K562 (cell line): ENCODE measurements around the gene NR0B2. TPM values are rescaled to one million over a fixed set of nuclear protein-coding genes. Genes with fewer than 3 reads are reported as not detected.

Source experiments
- ATAC-seq: fragments of 200-7000 bp; cut with Tn5 transposase; 3 replicates; pipeline ENCODE4 v1.9.1; 2020; ENCODE audit warnings: moderate library complexity
- BruUV-seq: library from RNA; stranded (reverse); fragments of 400-500 nt; replicated peaks from 2 replicates; lab custom pipeline; 2021; lab: Mats Ljungman, UMichigan
- CTCF ChIA-PET: fragments of 300-600 bp; formaldehyde crosslinking; extraction: SDS; loops from one replicate; lab custom pipeline; 2021; ENCODE audit warnings: low intra/inter-chr PET ratio; lab: Yijun Ruan, JAX
- POLR2A ChIA-PET: fragments of 300-600, 350-650 bp; sonication (Branson Sonifier 250); formaldehyde crosslinking; extraction: SDS; loops from one replicate; lab custom pipeline; 2021; ENCODE audit warnings: antibody characterized with exemption, inconsistent platforms; lab: Yijun Ruan, JAX
- DNase-seq, 4 experiments: peaks; one replicate each; pipeline versions ENCODE4 v3.0.0 to v3.0.0-alpha.2; 2011 to 2018; ENCODE audit warnings: low spot score in 3 of 4, mixed read lengths in 3 of 4; ENCODE audit errors: extremely low read depth in 1 of 4
- FAIRE-seq: peaks from 2 replicates; lab custom pipeline; 2011; peaks lifted over from hg19 to GRCh38; lab: Jason Lieb, UNC
- H2AFZ ChIP-seq: 2 replicates; pipeline ENCODE4 v1.6.0; 2011; ENCODE audit warnings: low read depth, low read length, control low read depth, inconsistent platforms
- H3K27ac ChIP-seq: fragments of 200-600 bp; 3 replicates; pipeline ENCODE4 v1.8.0; 2011; ENCODE audit warnings: low read depth, mild to moderate bottlenecking, control low read depth, inconsistent platforms, low read length, moderate library complexity, mixed read lengths; ENCODE audit errors: extremely low read depth
- H3K27me3 ChIP-seq, 2 experiments: fragments of 300-600 bp in 1 of 2; 2 replicates in 1 of 2; 3 replicates in 1 of 2; pipeline versions ENCODE4 v1.6.0 to v1.8.0; 2011; ENCODE audit warnings: inconsistent platforms in 2 of 2, low read length in 2 of 2, mild to moderate bottlenecking in 1 of 2, mixed read lengths in 1 of 2, moderate library complexity in 1 of 2; ENCODE audit not compliant: control insufficient read depth in 2 of 2, insufficient read depth in 2 of 2
- H3K36me3 ChIP-seq: fragments of 300-600 bp; 3 replicates; pipeline ENCODE4 v1.8.0; 2011; ENCODE audit warnings: mild to moderate bottlenecking, low read length, inconsistent platforms; ENCODE audit not compliant: control insufficient read depth, insufficient read depth
- H3K4me1 ChIP-seq, 2 experiments: fragments of 200-600 bp in 1 of 2; replicated peaks in 1 of 2; 2 replicates in 1 of 2; 3 replicates in 1 of 2; pipeline versions ENCODE4 v1.5.1 to v1.8.0; 2011; ENCODE audit warnings: inconsistent platforms in 2 of 2, low read length in 2 of 2, mild to moderate bottlenecking in 1 of 2, mixed read lengths in 1 of 2, moderate library complexity in 1 of 2; ENCODE audit not compliant: control insufficient read depth in 2 of 2, insufficient read depth in 2 of 2
- H3K4me2 ChIP-seq: 2 replicates; pipeline ENCODE4 v1.6.1; 2011; ENCODE audit warnings: low read length, control low read depth, inconsistent platforms, mixed read lengths; ENCODE audit not compliant: insufficient read depth
- H3K4me3 ChIP-seq: fragments of 200-600 bp; sonication (generic), shearing (Covaris generic); 2 replicates; pipeline ENCODE4 v1.5.1; 2016; ENCODE audit warnings: control low read depth, inconsistent platforms
- H3K79me2 ChIP-seq: fragments of 200-600 bp; 3 replicates; pipeline ENCODE4 v1.8.0; 2011; ENCODE audit warnings: low read length, inconsistent platforms; ENCODE audit not compliant: control insufficient read depth, insufficient read depth
- H3K9ac ChIP-seq, 2 experiments: 2 replicates each; pipeline versions ENCODE4 v1.6.0 to v1.6.1; 2011; ENCODE audit warnings: low read depth in 2 of 2, low read length in 2 of 2, control low read depth in 1 of 2, inconsistent platforms in 1 of 2, mild to moderate bottlenecking in 1 of 2, mixed read lengths in 1 of 2; ENCODE audit not compliant: insufficient read depth in 1 of 2
- H3K9me1 ChIP-seq: one replicate; pipeline ENCODE4 v1.6.0; 2011; ENCODE audit warnings: inconsistent platforms, mild to moderate bottlenecking, low read length, moderate library complexity; ENCODE audit not compliant: control insufficient read depth, insufficient read depth
- H3K9me3 ChIP-seq: replicated peaks from 2 replicates; pipeline ENCODE4 v1.5.1; 2011; ENCODE audit warnings: low read depth, low read length, inconsistent platforms; ENCODE audit not compliant: control insufficient read depth, insufficient read depth
- H4K20me1 ChIP-seq: replicated peaks from 2 replicates; pipeline ENCODE4 v1.6.1; 2011; ENCODE audit warnings: low read length, inconsistent platforms, mixed read lengths; ENCODE audit not compliant: control insufficient read depth, insufficient read depth
- BMI1 ChIP-seq: fragments of 150-350 bp; IDR thresholded peaks from 2 replicates; pipeline ENCODE4 v1.6.1; 2014; ENCODE audit warnings: low read length
- HDGF ChIP-seq: fragments of 450-650 bp; IDR thresholded peaks from 2 replicates; pipeline ENCODE4 v1.6.1; 2016
- MEIS2 ChIP-seq: fragments of 450-650 bp; IDR thresholded peaks from 2 replicates; pipeline ENCODE4 v1.6.1; 2014; ENCODE audit warnings: mild to moderate bottlenecking; ENCODE audit not compliant: partially characterized antibody
- PCBP2 ChIP-seq: fragments of 200-400 bp; formaldehyde crosslinking; IDR thresholded peaks from 2 replicates; pipeline ENCODE4 v1.6.1; 2018; ENCODE audit warnings: low read length, low read depth, mild to moderate bottlenecking, moderate library complexity; ENCODE audit not compliant: poor library complexity, severe bottlenecking
- POLR2A ChIP-seq: fragments of 450-650 bp; conservative IDR thresholded peaks from 2 replicates; pipeline ENCODE4 v1.6.1; 2016
- SP1 ChIP-seq: sonication (generic); formaldehyde crosslinking; IDR thresholded peaks from 2 replicates; pipeline ENCODE4 v1.8.1; 2022; ENCODE audit warnings: mild to moderate bottlenecking, missing genetic modification reagents
- XRCC5 ChIP-seq: fragments of 200-400 bp; formaldehyde crosslinking; IDR thresholded peaks from 2 replicates; pipeline ENCODE4 v1.6.1; 2017; ENCODE audit warnings: low read depth, mild to moderate bottlenecking, low read length
- YY1 ChIP-seq, 3 experiments: IDR thresholded peaks; 2 replicates each; pipeline ENCODE4 v1.6.1; 2011; ENCODE audit warnings: low read length in 2 of 3, mild to moderate bottlenecking in 2 of 3, moderate library complexity in 2 of 3, borderline replicate concordance in 1 of 3, control low read depth in 1 of 3, low read depth in 1 of 3; ENCODE audit not compliant: insufficient read depth in 3 of 3, insufficient replicate concordance in 2 of 3, control insufficient read depth in 1 of 3, insufficient read length in 1 of 3; ENCODE audit errors: extremely low read depth in 1 of 3
- ZNF165 ChIP-seq: fragments of 250-450 bp; sonication (Bioruptor Pico); IDR thresholded peaks from 2 replicates; pipeline ENCODE4 v1.4.0; 2020; ENCODE audit warnings: borderline replicate concordance
- ZNF551 ChIP-seq: fragments of 250-450 bp; sonication (Bioruptor Pico); IDR thresholded peaks from 2 replicates; pipeline ENCODE4 v1.5.0; 2021; ENCODE audit warnings: mild to moderate bottlenecking, moderate library complexity
- ZNF830 ChIP-seq: fragments of 250-450 bp; sonication (Bioruptor Pico); IDR thresholded peaks from 2 replicates; pipeline ENCODE4 v1.5.0; 2021; ENCODE audit warnings: mild to moderate bottlenecking
- WGBS: fragments of 100-300 bp; shearing (Covaris generic); methylation state at CpG from one replicate; pipeline ENCODE4 v1.1.6; 2016; ENCODE audit warnings: low coverage, mixed read lengths; ENCODE audit not compliant: insufficient coverage; ENCODE audit errors: missing lambda C conversion rate; 5-methylcytosine and 5-hydroxymethylcytosine counted together
- in situ Hi-C: fragments of 300-500 bp; cut with MboI; formaldehyde crosslinking; loops from 4 replicates; pipeline ENCODE4 v1.15.0; 2018; ENCODE audit warnings: inconsistent platforms, mixed read lengths
- intact Hi-C: fragments of 100-400 bp; cut with micrococcal nuclease; formaldehyde crosslinking; loops from 2 replicates; pipeline ENCODE4 v1.14.2; 2022
- polyA plus RNA-seq, 8 experiments: library from polyadenylated mRNA; depleted of rRNA in 4 of 8; stranded (reverse) in 5 of 8; unstranded in 3 of 8; fragments of >200 nt; fragmentation: Nextera tagmentation in 2 of 8; fragmentation: Illumina TruSeq in 1 of 8; extraction: Ambion mirVana in 2 of 8; extraction: Trizol in 1 of 8; gene quantifications; 2 replicates each; pipeline versions ENCODE4 v1.2.1 to v1.2.3, GENCODE V29; 2011 to 2014; ENCODE audit warnings: inconsistent platforms in 1 of 8, missing spikeins in 1 of 8
- total RNA-seq, 7 experiments: library from RNA; depleted of rRNA in 6 of 7; stranded (reverse); fragments of >200 nt in 6 of 7; fragmentation: Illumina TruSeq in 2 of 7; extraction: Trizol in 2 of 7; gene quantifications; 2 replicates each; pipeline versions ENCODE4 v1.2.1 to v1.2.3, GENCODE V29; 2011 to 2021; ENCODE audit warnings: low replicate concordance in 1 of 7
- TF ChIP-seq, protein P1 (sequence below): fragments of 200-600 bp; sonication (generic); IDR thresholded peaks from one replicate; pipeline ENCODE4 v1.6.1; 2012; ENCODE audit warnings: mild to moderate bottlenecking, low read depth, low read length, inconsistent platforms

NR0B2 gene
- total and polyA plus RNA-seq, 9 of the 15 experiments (the other 6 are each of a cell fraction or from before 2014, with no cell fraction given), result not detected

DNA sequence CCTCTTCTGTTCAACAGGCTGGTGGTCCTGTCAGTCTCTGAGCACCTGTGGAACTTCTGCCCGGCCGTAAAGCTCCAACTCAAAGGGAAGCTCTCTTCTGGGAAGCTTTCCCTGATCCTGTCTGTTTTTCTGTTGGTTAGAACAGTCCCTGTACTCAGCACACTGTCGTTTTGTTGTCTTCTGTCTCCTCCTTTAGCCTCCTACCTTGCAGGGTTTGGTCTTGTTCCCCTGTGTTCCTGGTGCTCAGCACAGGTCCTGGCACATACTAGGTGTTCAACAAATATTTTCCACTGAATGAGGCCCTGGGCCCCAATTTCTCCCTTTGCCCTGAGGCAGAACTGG, 46.8 kb upstream of the NR0B2 start:
- H2AFZ ChIP-seq, result peak overlapping the region; percentile 87
- peak overlapping the region; percentile 63 for H3K4me3 ChIP-seq
- ATAC-seq, result peak; percentile 19; the same call in 2 of the 3 replicates
- no peaks in the 10 kb centered on the region for H3K79me2 ChIP-seq
- DNase-seq, result no peak
- no peaks in the 10 kb centered on the region for H3K9me1 ChIP-seq
- H3K36me3 ChIP-seq, result no peaks in the 10 kb centered on the region
- peak overlapping the region; percentile 55 to 90; a peak in 3 of 4 replicates for H3K9ac ChIP-seq
- WGBS, result 21% methylated on average over 3 of the region's 3 CpGs
- ChIA-PET POLR2A (interaction anchor here (0.9 to 1.3 kb wide), 3 partner anchors 9 to 15 kb away, joined by 3 to 5 read pairs (median 4); no protein-coding TSS in a partner anchor), CTCF (interaction anchor here (0.6 kb wide), 2 partner anchors 10 to 684 kb away, joined by 3 read pairs; no protein-coding TSS in a partner anchor)
- no peaks in the 10 kb centered on the region for H3K9me3 ChIP-seq
- H3K27ac ChIP-seq, result no peak overlapping the region
- FAIRE-seq, result peak; percentile 57
- intact Hi-C loops, result no loop called here
- H3K4me2 ChIP-seq, result peak overlapping the region; percentile 74
- in situ Hi-C loops, result no loop called here
- H3K27me3 ChIP-seq, result peaks cover 5 to 16% of the 10 kb centered on the region in 2 experiments; a peak in 4 of 5 replicates
- peaks cover 5 to 14% of the 10 kb centered on the region in 2 experiments; a peak in 4 of 5 replicates for H3K4me1 ChIP-seq
- H4K20me1 ChIP-seq, result no peaks in the 10 kb centered on the region
- BruUV-seq, result no TSS peak
- no peak for TF ChIP-seq ZNF830 (CRISPR knock-in tag)
- peak; percentile 11; the same call in 1 of the 2 replicates for TF ChIP-seq SP1 (CRISPR knock-in tag)
- TF ChIP-seq ZNF165 (CRISPR knock-in tag), result no peak
- TF ChIP-seq, protein P1, sequence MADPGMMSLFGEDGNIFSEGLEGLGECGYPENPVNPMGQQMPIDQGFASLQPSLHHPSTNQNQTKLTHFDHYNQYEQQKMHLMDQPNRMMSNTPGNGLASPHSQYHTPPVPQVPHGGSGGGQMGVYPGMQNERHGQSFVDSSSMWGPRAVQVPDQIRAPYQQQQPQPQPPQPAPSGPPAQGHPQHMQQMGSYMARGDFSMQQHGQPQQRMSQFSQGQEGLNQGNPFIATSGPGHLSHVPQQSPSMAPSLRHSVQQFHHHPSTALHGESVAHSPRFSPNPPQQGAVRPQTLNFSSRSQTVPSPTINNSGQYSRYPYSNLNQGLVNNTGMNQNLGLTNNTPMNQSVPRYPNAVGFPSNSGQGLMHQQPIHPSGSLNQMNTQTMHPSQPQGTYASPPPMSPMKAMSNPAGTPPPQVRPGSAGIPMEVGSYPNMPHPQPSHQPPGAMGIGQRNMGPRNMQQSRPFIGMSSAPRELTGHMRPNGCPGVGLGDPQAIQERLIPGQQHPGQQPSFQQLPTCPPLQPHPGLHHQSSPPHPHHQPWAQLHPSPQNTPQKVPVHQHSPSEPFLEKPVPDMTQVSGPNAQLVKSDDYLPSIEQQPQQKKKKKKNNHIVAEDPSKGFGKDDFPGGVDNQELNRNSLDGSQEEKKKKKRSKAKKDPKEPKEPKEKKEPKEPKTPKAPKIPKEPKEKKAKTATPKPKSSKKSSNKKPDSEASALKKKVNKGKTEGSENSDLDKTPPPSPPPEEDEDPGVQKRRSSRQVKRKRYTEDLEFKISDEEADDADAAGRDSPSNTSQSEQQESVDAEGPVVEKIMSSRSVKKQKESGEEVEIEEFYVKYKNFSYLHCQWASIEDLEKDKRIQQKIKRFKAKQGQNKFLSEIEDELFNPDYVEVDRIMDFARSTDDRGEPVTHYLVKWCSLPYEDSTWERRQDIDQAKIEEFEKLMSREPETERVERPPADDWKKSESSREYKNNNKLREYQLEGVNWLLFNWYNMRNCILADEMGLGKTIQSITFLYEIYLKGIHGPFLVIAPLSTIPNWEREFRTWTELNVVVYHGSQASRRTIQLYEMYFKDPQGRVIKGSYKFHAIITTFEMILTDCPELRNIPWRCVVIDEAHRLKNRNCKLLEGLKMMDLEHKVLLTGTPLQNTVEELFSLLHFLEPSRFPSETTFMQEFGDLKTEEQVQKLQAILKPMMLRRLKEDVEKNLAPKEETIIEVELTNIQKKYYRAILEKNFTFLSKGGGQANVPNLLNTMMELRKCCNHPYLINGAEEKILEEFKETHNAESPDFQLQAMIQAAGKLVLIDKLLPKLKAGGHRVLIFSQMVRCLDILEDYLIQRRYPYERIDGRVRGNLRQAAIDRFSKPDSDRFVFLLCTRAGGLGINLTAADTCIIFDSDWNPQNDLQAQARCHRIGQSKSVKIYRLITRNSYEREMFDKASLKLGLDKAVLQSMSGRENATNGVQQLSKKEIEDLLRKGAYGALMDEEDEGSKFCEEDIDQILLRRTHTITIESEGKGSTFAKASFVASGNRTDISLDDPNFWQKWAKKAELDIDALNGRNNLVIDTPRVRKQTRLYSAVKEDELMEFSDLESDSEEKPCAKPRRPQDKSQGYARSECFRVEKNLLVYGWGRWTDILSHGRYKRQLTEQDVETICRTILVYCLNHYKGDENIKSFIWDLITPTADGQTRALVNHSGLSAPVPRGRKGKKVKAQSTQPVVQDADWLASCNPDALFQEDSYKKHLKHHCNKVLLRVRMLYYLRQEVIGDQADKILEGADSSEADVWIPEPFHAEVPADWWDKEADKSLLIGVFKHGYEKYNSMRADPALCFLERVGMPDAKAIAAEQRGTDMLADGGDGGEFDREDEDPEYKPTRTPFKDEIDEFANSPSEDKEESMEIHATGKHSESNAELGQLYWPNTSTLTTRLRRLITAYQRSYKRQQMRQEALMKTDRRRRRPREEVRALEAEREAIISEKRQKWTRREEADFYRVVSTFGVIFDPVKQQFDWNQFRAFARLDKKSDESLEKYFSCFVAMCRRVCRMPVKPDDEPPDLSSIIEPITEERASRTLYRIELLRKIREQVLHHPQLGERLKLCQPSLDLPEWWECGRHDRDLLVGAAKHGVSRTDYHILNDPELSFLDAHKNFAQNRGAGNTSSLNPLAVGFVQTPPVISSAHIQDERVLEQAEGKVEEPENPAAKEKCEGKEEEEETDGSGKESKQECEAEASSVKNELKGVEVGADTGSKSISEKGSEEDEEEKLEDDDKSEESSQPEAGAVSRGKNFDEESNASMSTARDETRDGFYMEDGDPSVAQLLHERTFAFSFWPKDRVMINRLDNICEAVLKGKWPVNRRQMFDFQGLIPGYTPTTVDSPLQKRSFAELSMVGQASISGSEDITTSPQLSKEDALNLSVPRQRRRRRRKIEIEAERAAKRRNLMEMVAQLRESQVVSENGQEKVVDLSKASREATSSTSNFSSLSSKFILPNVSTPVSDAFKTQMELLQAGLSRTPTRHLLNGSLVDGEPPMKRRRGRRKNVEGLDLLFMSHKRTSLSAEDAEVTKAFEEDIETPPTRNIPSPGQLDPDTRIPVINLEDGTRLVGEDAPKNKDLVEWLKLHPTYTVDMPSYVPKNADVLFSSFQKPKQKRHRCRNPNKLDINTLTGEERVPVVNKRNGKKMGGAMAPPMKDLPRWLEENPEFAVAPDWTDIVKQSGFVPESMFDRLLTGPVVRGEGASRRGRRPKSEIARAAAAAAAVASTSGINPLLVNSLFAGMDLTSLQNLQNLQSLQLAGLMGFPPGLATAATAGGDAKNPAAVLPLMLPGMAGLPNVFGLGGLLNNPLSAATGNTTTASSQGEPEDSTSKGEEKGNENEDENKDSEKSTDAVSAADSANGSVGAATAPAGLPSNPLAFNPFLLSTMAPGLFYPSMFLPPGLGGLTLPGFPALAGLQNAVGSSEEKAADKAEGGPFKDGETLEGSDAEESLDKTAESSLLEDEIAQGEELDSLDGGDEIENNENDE, result no peak
- no peak for TF ChIP-seq BMI1
- TF ChIP-seq PCBP2, result no peak
- TF ChIP-seq ZNF551 (CRISPR knock-in tag), result no peak
- TF ChIP-seq POLR2A, result no peak
- no peak for TF ChIP-seq YY1 (IDR thresholded peaks at IDR 0.05; ENCODE audit: borderline replicate concordance in 1 of 3, control insufficient read depth in 1 of 3, extremely low read depth in 1 of 3, insufficient read depth in 3 of 3, insufficient read length in 1 of 3, insufficient replicate concordance in 2 of 3, low read depth in 1 of 3, low read length in 2 of 3)
- no peak for TF ChIP-seq MEIS2
- no peak for TF ChIP-seq HDGF
- TF ChIP-seq XRCC5, result no peak
